GM12872 (cell line): ENCODE measurements around the gene RAD54L2.

Source experiments
- TF ChIP-seq, protein P1 (sequence below): IDR thresholded peaks from 3 replicates; pipeline ENCODE4 v1.5.1; 2011; ENCODE audit warnings: low read depth, mild to moderate bottlenecking, low read length, moderate library complexity; ENCODE audit not compliant: insufficient read depth

RAD54L2 gene

DNA sequence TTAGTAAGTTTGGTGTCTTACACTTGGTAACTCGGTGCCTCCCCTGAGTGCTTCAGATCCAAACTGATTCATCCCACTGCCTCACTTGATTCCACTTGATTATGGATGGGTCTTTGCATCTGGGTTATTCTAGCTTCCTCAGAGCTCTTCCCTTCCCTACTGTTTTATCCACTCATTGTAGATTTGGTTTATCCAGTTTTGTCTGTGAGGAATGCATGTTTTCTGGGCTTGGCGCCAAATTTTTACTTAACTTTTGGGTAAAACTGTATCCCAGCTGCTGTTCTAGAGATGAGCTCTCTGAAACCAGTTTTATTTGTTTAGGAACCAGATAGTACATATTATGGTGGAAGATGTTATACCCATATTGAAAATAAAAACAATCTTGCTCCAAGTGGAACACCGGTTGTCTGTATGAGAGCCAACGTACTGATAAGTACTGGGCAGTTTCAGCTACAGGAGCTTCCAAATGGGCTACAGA, 20.9 kb downstream of the RAD54L2 start:
- TF ChIP-seq, protein P1, sequence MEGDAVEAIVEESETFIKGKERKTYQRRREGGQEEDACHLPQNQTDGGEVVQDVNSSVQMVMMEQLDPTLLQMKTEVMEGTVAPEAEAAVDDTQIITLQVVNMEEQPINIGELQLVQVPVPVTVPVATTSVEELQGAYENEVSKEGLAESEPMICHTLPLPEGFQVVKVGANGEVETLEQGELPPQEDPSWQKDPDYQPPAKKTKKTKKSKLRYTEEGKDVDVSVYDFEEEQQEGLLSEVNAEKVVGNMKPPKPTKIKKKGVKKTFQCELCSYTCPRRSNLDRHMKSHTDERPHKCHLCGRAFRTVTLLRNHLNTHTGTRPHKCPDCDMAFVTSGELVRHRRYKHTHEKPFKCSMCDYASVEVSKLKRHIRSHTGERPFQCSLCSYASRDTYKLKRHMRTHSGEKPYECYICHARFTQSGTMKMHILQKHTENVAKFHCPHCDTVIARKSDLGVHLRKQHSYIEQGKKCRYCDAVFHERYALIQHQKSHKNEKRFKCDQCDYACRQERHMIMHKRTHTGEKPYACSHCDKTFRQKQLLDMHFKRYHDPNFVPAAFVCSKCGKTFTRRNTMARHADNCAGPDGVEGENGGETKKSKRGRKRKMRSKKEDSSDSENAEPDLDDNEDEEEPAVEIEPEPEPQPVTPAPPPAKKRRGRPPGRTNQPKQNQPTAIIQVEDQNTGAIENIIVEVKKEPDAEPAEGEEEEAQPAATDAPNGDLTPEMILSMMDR: no peak

DNA sequence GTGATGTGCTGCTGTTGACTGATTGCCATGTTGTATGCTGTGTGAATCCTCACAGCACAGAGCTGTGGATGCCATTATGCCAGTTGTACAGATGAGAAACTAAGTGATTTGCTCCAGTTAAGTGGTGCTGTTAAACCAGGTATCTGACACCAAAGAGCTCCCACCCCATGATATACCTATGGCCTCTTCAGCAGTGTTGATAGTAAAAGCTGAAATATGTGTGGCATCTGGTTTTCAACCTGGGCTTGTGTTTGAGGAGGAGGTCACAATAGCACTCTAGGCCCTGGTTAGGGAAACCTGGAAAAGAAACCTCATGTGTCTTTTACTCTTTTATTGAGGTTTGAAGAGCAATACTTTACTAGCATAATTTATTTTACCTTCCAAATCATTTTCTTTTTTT, 21.4 kb downstream of the RAD54L2 start:
- TF ChIP-seq, protein P1: no peak

DNA sequence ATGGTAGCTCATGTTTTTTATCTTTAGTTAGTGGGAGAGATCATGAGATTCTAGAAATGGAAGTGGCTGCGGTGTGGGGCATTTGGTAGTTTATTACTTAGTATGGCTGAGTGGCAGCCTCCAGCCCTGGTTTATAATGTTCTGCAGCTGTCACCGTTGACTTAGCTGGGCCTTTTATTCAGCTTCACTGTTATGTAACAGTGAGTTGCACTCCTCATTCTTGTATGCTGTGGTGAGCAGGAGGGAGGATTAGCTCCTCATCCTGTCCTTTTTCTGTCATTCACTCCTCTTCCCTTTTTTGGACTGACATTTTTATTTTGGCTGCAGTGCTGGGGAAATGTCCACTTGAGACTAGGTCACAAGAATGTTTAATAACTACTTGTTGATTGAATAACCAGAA, 29.5 kb downstream of the RAD54L2 start:
- TF ChIP-seq, protein P1: no peak

DNA sequence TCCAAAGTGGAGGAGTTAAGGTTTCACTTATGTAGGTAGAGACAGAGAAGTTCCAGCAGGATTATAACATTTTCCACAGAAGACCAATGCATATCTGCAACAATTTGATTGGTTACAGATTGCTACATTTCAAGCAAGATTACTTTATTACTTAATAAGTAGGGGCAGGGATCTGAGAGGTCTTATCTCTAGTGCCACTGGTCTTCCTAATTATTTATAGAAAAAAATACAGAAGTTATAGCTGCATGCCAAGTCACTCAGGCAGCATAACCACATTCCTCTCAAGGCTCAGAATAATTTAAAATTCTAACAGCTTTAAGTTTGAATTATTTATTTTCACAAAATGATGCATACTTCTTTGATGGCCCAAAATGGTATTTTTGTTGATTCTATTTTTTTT, 30.5 kb downstream of the RAD54L2 start:
- TF ChIP-seq, protein P1: no peak

DNA sequence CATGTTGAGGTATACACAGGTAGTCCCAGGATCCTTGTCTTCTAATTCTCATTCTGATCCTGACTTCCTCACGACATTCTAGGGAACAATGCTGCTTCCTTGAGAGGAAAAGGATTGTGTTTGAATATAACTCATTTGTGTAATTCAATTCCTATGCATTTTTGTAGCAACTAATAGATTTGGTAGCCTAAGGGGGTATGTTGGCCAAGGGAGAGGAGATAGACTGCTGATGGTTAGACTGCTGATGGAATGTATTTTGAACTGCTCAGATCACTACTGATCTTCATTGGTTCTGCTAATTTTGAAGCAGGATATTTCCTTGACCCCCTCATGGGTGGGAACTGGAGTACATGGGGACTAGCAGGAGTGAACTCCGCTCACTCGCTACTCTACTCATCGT, 39.7 kb downstream of the RAD54L2 start:
- TF ChIP-seq, protein P1: no peak

DNA sequence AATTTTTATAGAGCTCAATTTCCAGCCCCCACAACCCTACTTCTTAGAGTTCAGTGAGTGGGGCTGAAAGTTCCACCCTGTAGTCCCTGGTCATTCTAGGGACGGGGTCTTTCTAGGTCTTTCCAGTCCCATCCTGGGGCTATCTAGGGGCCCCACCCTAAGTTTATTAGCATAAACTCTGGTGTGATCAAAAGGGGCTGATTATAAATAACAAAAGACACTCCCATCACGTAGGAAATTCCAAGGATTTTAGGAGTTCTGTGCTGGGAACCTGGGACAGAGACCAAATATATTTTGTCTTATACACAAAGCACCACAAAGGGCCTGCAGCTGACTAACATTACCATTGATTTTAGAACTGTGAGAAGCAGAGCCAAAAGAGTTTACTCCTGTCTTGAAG, 41.9 kb downstream of the RAD54L2 start:
- TF ChIP-seq, protein P1: no peak

DNA sequence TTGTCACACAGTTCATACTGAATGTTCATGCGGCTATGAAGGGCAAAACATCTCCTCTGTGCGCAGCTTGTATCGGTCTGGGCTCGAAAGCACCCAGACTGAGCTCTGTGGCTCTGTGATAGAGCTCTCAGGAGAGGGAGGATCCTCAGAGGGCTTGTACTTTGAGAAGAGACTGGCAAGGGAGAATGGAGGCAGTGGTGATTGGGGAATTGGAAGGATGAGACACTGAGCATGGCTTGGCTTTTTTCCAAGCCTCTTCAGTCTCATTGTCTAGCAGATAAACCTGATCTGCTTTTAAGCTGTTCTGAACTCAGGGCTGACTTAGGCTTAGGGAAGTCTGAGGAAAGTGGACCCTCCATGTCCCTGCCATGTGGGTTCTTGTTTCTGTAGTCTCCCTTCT, 43.0 kb downstream of the RAD54L2 start:
- TF ChIP-seq, protein P1: no peak

DNA sequence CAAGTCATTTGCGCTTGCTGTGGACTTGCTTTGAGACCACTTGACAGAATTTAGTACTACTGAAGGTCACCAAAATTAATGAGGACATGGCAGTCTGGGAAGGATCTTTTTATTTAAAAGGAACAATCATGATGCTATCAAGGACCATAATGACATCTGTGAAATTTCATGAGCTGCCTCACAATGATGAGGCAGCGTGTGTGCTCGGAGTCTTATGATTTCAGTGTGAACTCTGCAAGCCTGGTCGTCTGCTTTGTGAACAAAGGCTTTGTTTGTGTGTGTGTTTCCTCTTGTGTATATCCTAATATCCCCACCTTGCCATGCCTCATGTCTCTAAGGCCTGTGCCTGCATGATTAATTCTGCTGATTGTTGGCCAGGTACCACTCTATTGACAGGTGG, 46.7 kb downstream of the RAD54L2 start:
- TF ChIP-seq, protein P1: no peak
